Measurements from ENCODE around the gene BRD3. TPM values are rescaled to one million over a fixed set of nuclear protein-coding genes. Genes with fewer than 3 reads are reported as not detected.
A peak's percentile ranks its signal among the peaks of the same experiment; 100 is the strongest.

BRD3 gene
- total RNA-seq, 6 donors from 2014 or later, result 20.2 to 87.7 (median 44.3) TPM

GRCh38 chr9:133987446-133987788, 80.4 kb downstream of the BRD3 start:
- 88 to 95% methylated on average over 13 to 14 of the region's 14 CpGs for WGBS, 2 donors

GRCh38 chr9:133986774-133987445, 80.9 kb downstream of the BRD3 start:
- TF ChIP-seq CTCF (IDR thresholded peaks at IDR 0.05) (no peak), EP300 (IDR thresholded peaks at IDR 0.05) (no peak), POLR2A (IDR thresholded peaks at IDR 0.05) (no peak), POLR2AphosphoS5 (IDR thresholded peaks at IDR 0.05) (no peak)
- Histone ChIP-seq H3K4me1 (peaks cover 12 to 26% (median 17%) of the 10 kb centered on the region in 4 donors), H3K36me3 (no peaks in the 10 kb centered on the region), H3K27ac (no peak overlapping the region), H3K9me3 (no peaks in the 10 kb centered on the region), H3K27me3 (no peaks in the 10 kb centered on the region), H3K4me3 (no peak overlapping the region)
- no peak for ATAC-seq (ENCODE audit: low FRiP score in 2 of 2)
- DNase-seq, result no peak
- WGBS, 2 donors, result 86 to 88% methylated on average over 13 of the region's 13 CpGs

More at GRCh38 chr9:133987446-133987788, 80.4 kb downstream of the BRD3 start:
- Histone ChIP-seq H3K27me3 (no peaks in the 10 kb centered on the region), H3K27ac (no peak overlapping the region), H3K4me1 (peaks cover 12 to 22% (median 18%) of the 10 kb centered on the region in 4 donors), H3K9me3 (no peaks in the 10 kb centered on the region), H3K4me3 (no peak overlapping the region), H3K36me3 (no peaks in the 10 kb centered on the region)
- DNase-seq, result no peak
- TF ChIP-seq POLR2A (IDR thresholded peaks at IDR 0.05), result no peak
- no peak for TF ChIP-seq EP300 (IDR thresholded peaks at IDR 0.05)
- TF ChIP-seq POLR2AphosphoS5 (IDR thresholded peaks at IDR 0.05), result no peak
- TF ChIP-seq CTCF (IDR thresholded peaks at IDR 0.05), result no peak
- no peak for ATAC-seq (ENCODE audit: low FRiP score in 2 of 2)

- no peaks in the 10 kb centered on the region for H3K36me3 ChIP-seq
- TF ChIP-seq POLR2AphosphoS5 (IDR thresholded peaks at IDR 0.05) (no peak), POLR2A (IDR thresholded peaks at IDR 0.05) (no peak), CTCF (IDR thresholded peaks at IDR 0.05) (no peak), EP300 (IDR thresholded peaks at IDR 0.05) (no peak)
- no peak overlapping the region for H3K4me3 ChIP-seq
- H3K4me1 ChIP-seq, result peaks cover 10 to 26% (median 14%) of the 10 kb centered on the region in 4 donors
- ATAC-seq (ENCODE audit: low FRiP score in 2 of 2) (no peak), DNase-seq (no peak)
- 70 to 94% methylated on average over 6 of the region's 6 CpGs for WGBS, 2 donors
- no peak overlapping the region for H3K27ac ChIP-seq
- H3K27me3 ChIP-seq, result no peaks in the 10 kb centered on the region
- no peaks in the 10 kb centered on the region for H3K9me3 ChIP-seq
Measured at GRCh38 chr9:133986061-133986460, 81.8 kb downstream of the BRD3 start.

GRCh38 chr9:133982971-133983720, 84.7 kb downstream of the BRD3 start:
- Histone ChIP-seq H3K9me3 (no peaks in the 10 kb centered on the region), H3K4me1 (peaks cover 20 to 40% (median 28%) of the 10 kb centered on the region in 4 donors), H3K27me3 (no peaks in the 10 kb centered on the region), H3K36me3 (no peaks in the 10 kb centered on the region), H3K27ac (no peak overlapping the region), H3K4me3 (no peak overlapping the region)
- TF ChIP-seq POLR2A (IDR thresholded peaks at IDR 0.05) (no peak), EP300 (IDR thresholded peaks at IDR 0.05) (no peak), POLR2AphosphoS5 (IDR thresholded peaks at IDR 0.05) (no peak)
- DNase-seq (peak in 1 of 2 donors; percentile 62), ATAC-seq (ENCODE audit: low FRiP score in 2 of 2) (no peak)
- 71 to 88% methylated on average over 23 to 24 of the region's 25 CpGs for WGBS, 2 donors

GRCh38 chr9:133981958-133982681, 85.7 kb downstream of the BRD3 start:
- DNase-seq, result peak in 1 of 2 donors; percentile 83
- Histone ChIP-seq H3K9me3 (no peaks in the 10 kb centered on the region), H3K4me3 (no peak overlapping the region), H3K4me1 (peaks cover 20 to 43% (median 33%) of the 10 kb centered on the region in 4 donors), H3K36me3 (no peaks in the 10 kb centered on the region), H3K27ac (peak overlapping the region in 1 of 4 donors; percentile 8), H3K27me3 (no peaks in the 10 kb centered on the region)
- WGBS, 2 donors, result 87 to 90% methylated on average over 17 to 28 of the region's 28 CpGs
- TF ChIP-seq CTCF (IDR thresholded peaks at IDR 0.05) (no peak), POLR2A (IDR thresholded peaks at IDR 0.05) (no peak), POLR2AphosphoS5 (IDR thresholded peaks at IDR 0.05) (no peak), EP300 (IDR thresholded peaks at IDR 0.05) (no peak)
- no peak for ATAC-seq (ENCODE audit: low FRiP score in 2 of 2)
